BLaER1 treated with 17β-estradiol and CSF1 and Interleukin-3, amounts not matched to agents 10 nM and 100 nM (cell line): ENCODE data around the gene SNX19.

ENCODE experiments used
- H3K27ac ChIP-seq, 11 experiments: shearing (Covaris generic); formaldehyde crosslinking; 2 replicates each; pipeline ENCODE4 v1.8.1; 2022
- H3K27me3 ChIP-seq, 11 experiments: shearing (Covaris generic); formaldehyde crosslinking; 2 replicates each; pipeline ENCODE4 v1.8.1; 2022
- H3K36me3 ChIP-seq, 11 experiments: shearing (Covaris generic); formaldehyde crosslinking; 2 replicates each; pipeline ENCODE4 v1.8.1; 2022
- H3K4me1 ChIP-seq, 10 experiments: shearing (Covaris generic); formaldehyde crosslinking; 2 replicates each; pipeline ENCODE4 v1.8.1; 2022
- H3K4me2 ChIP-seq, 11 experiments: shearing (Covaris generic); formaldehyde crosslinking; 2 replicates each; pipeline ENCODE4 v1.8.1; 2022
- H3K4me3 ChIP-seq, 10 experiments: shearing (Covaris generic); formaldehyde crosslinking; 2 replicates each; pipeline ENCODE4 v1.8.1; 2022
- H3K9ac ChIP-seq, 11 experiments: shearing (Covaris generic); formaldehyde crosslinking; 2 replicates each; pipeline ENCODE4 v1.8.1; 2022
- H3K9me3 ChIP-seq, 11 experiments: shearing (Covaris generic); formaldehyde crosslinking; replicated peaks in 1 of 11; 2 replicates each; pipeline ENCODE4 v1.8.1; 2022
- H4K20me1 ChIP-seq, 11 experiments: shearing (Covaris generic); formaldehyde crosslinking; 2 replicates each; pipeline ENCODE4 v1.8.1; 2022
- Cebpa-rat ChIP-seq, 11 experiments: shearing (Covaris generic); IDR thresholded peaks; 2 replicates each; pipeline ENCODE4 v1.8.1; 2022

Gene SNX19

DNA sequence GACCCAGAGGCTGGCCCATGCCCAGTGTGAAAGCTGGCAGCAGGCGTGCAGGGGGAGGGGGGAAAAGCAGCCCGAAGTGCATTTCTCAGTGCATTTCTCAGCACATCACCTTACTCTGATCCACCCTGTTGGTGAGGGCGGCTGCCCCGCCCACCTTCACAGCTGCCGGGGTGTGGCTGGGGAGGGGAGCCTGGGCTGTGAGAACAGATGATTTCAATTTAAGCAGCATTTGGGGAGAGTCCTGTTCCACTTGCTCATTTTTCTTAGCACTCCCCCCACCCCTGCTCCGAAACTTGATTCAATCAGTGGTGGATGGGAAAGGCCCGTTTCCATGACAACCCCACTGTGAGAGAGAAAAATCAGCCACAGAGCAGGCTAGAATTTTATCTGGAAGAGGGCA lies 84.8 kb downstream of the SNX19 start:
- Histone ChIP-seq H4K20me1 (no peaks in the 10 kb centered on the region), H3K4me3 (no peak overlapping the region), H3K4me1 (no peaks in the 10 kb centered on the region), H3K27ac (no peak overlapping the region), H3K4me2 (no peak overlapping the region), H3K27me3 (no peaks in the 10 kb centered on the region), H3K9me3 (0 out of 22 replicates have a peak, but pooled peaks cover 0 to under 1% (median 0%) of the 10 kb centered on the region in 11 experiments), H3K36me3 (no peaks in the 10 kb centered on the region), H3K9ac (no peak overlapping the region)
- TF ChIP-seq Cebpa-rat (IDR thresholded peaks at IDR 0.05) = no peak

GRCh38 chr11:130830566-130830965 lies 85.7 kb downstream of the SNX19 start:
- H3K4me1 ChIP-seq = no peaks in the 10 kb centered on the region
- H3K27ac ChIP-seq = no peak overlapping the region
- no peak overlapping the region for H3K9ac ChIP-seq
- H3K4me2 ChIP-seq = no peak overlapping the region
- no peak for TF ChIP-seq Cebpa-rat (IDR thresholded peaks at IDR 0.05)
- H3K9me3 ChIP-seq = no peaks in the 10 kb centered on the region
- no peaks in the 10 kb centered on the region for H3K36me3 ChIP-seq
- H3K4me3 ChIP-seq = no peak overlapping the region
- H4K20me1 ChIP-seq = no peaks in the 10 kb centered on the region
- H3K27me3 ChIP-seq = no peaks in the 10 kb centered on the region

DNA sequence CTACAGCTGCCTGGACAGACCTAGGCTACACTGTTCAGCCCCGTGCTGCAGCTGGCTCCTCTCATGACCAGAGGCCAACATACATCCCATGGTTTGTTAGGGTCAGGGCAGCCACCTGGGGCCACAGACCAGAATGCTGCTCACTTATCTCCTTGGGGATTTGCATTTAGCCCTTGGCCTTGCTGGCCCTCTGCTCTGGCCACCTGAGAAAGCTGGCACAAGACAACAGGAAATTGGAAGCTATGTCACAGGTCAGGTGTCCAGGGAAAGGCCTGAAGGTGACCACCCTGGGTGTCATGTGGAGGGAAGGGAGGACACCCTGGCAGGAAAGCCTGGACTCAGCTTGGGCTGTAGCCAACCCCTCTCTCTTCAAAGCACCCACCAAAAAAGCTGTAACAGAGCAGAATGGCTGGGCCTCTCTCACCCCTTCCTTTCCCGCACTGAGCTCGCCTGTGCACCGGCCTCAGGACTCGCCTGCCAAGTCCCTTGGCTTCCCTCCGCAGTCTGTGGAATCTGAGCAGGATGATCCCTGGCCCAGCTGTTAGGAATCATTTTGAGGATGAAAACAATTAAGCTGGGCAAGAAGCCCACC lies 86.3 kb downstream of the SNX19 start:
- no peaks in the 10 kb centered on the region for H3K9me3 ChIP-seq
- H3K4me2 ChIP-seq = no peak overlapping the region
- no peak overlapping the region for H3K4me3 ChIP-seq
- no peaks in the 10 kb centered on the region for H3K27me3 ChIP-seq
- no peaks in the 10 kb centered on the region for H3K36me3 ChIP-seq
- TF ChIP-seq Cebpa-rat (IDR thresholded peaks at IDR 0.05) = no peak
- no peaks in the 10 kb centered on the region for H3K4me1 ChIP-seq
- no peak overlapping the region for H3K27ac ChIP-seq
- no peak overlapping the region for H3K9ac ChIP-seq
- H4K20me1 ChIP-seq = no peaks in the 10 kb centered on the region

GRCh38 chr11:130828741-130829140 lies 87.5 kb downstream of the SNX19 start:
- Histone ChIP-seq H3K4me3 (no peak overlapping the region), H4K20me1 (no peaks in the 10 kb centered on the region), H3K4me1 (no peaks in the 10 kb centered on the region), H3K4me2 (no peak overlapping the region), H3K27ac (no peak overlapping the region), H3K27me3 (no peaks in the 10 kb centered on the region), H3K36me3 (no peaks in the 10 kb centered on the region), H3K9me3 (no peaks in the 10 kb centered on the region), H3K9ac (no peak overlapping the region)
- TF ChIP-seq Cebpa-rat (IDR thresholded peaks at IDR 0.05) = no peak

DNA sequence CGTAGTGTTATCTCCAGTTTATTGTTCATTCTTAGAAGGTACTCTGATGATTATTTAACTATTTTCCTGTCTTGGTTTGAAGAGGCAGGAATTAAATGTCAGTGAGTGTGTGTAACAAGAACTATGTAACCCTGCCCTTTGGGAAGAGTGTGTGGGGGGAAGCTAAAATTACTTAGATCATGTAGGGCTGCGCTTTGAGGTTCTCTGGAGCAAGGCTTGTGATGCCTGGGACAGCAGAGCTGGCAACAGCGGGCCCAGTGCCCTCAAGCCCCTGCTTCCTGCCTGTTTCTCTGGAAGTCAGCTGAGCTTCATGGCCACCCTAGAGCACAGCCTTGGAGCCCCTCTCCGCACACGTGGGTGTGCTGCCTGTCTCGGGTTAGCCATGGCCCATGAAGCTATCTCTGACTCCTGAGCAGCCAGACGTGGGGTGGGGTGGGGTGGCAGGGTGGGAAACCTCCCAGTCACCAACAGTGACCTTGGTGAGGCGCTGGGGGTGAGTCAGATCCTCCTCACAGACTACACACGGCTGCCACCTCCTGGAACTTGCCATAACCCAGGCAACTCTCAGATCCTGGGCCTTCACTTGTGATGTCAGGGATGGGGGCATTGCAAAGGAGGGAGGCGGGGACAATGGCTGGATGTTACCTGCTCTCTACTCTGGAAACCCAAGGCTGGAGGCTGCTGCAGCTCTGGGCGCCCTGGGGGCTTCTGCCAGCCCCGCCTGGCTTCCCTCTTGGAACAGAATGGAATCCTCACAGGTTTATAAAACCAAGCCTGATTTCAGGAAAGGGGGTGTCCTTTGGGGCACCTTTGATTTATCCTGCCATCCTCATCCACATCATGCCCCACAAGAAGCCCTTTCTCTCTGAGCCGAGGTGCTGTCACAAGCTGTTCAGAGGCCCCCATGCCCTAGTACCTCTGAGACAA lies 88.6 kb downstream of the SNX19 start:
- H3K27me3 ChIP-seq = no peaks in the 10 kb centered on the region
- no peak overlapping the region for H3K27ac ChIP-seq
- H3K36me3 ChIP-seq = no peaks in the 10 kb centered on the region
- H3K9ac ChIP-seq = no peak overlapping the region
- no peak overlapping the region for H3K4me2 ChIP-seq
- H3K4me3 ChIP-seq = no peak overlapping the region
- H4K20me1 ChIP-seq = no peaks in the 10 kb centered on the region
- no peaks in the 10 kb centered on the region for H3K9me3 ChIP-seq
- no peaks in the 10 kb centered on the region for H3K4me1 ChIP-seq
- TF ChIP-seq Cebpa-rat (IDR thresholded peaks at IDR 0.05) = no peak

DNA sequence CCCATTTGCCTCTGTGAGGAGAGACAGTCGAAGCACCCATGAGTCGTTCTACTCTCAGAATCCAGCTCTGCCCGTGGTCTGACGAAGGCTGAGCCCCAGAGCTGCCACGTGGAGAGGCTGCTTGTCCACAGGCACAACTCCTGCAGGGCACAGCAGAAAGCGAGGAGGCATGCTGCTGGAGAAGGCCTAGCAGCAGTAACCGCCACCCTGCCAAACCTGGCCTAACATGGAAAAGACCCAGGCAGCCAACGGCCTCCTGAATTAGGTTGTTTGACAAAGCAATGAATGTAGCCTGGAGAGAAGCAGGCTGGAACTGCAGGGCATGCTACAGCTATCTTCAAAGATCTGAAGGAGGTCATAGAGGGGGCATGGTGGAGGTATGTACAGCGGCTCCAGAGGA lies 89.7 kb downstream of the SNX19 start:
- H3K4me2 ChIP-seq = no peak overlapping the region
- H3K27ac ChIP-seq = no peak overlapping the region
- no peaks in the 10 kb centered on the region for H4K20me1 ChIP-seq
- H3K9ac ChIP-seq = no peak overlapping the region
- no peaks in the 10 kb centered on the region for H3K36me3 ChIP-seq
- TF ChIP-seq Cebpa-rat (IDR thresholded peaks at IDR 0.05) = no peak
- H3K9me3 ChIP-seq = no peaks in the 10 kb centered on the region
- no peaks in the 10 kb centered on the region for H3K27me3 ChIP-seq
- H3K4me1 ChIP-seq = no peaks in the 10 kb centered on the region
- H3K4me3 ChIP-seq = no peak overlapping the region

- Histone ChIP-seq H3K9ac (no peak overlapping the region), H3K27ac (no peak overlapping the region), H3K36me3 (no peaks in the 10 kb centered on the region), H3K4me3 (no peak overlapping the region), H4K20me1 (no peaks in the 10 kb centered on the region), H3K4me2 (no peak overlapping the region), H3K27me3 (no peaks in the 10 kb centered on the region), H3K9me3 (no peaks in the 10 kb centered on the region), H3K4me1 (no peaks in the 10 kb centered on the region)
- TF ChIP-seq Cebpa-rat (IDR thresholded peaks at IDR 0.05) = no peak
Measured at GRCh38 chr11:130825983-130826382, 90.3 kb downstream of the SNX19 start.

GRCh38 chr11:130825561-130825960 lies 90.7 kb downstream of the SNX19 start:
- H3K4me3 ChIP-seq = no peak overlapping the region
- no peak for TF ChIP-seq Cebpa-rat (IDR thresholded peaks at IDR 0.05)
- H3K27ac ChIP-seq = no peak overlapping the region
- H3K36me3 ChIP-seq = no peaks in the 10 kb centered on the region
- no peaks in the 10 kb centered on the region for H4K20me1 ChIP-seq
- H3K27me3 ChIP-seq = no peaks in the 10 kb centered on the region
- no peaks in the 10 kb centered on the region for H3K9me3 ChIP-seq
- H3K4me1 ChIP-seq = no peaks in the 10 kb centered on the region
- H3K4me2 ChIP-seq = no peak overlapping the region
- no peak overlapping the region for H3K9ac ChIP-seq
